Measurements from ENCODE around the gene ATP6V0C.

- TF ChIP-seq CTCF (IDR thresholded peaks at IDR 0.05; ENCODE audit: insufficient read depth, low read length) (no peak), GABPA (IDR thresholded peaks at IDR 0.05; ENCODE audit: low read depth) (no peak), POLR2AphosphoS5 (IDR thresholded peaks at IDR 0.05; ENCODE audit: low read depth) (no peak), SPI1 (IDR thresholded peaks at IDR 0.05; ENCODE audit: borderline replicate concordance, low read depth) (no peak)
Observed at GRCh38 chr16:2507665-2508064, 6.1 kb upstream of the ATP6V0C start.
